T-helper 17 cell (primary cell): ENCODE results near the gene DCDC2C. TPM values are rescaled to one million over a fixed set of nuclear protein-coding genes. Genes with fewer than 3 reads are reported as not detected.

Source experiments
- ATAC-seq: fragments of 150-1000 bp; cut with Tn5 transposase; 2 replicates; pipeline ENCODE4 v1.10.0; 2021; ENCODE audit warnings: mild to moderate bottlenecking, moderate library complexity
- DNase-seq, 3 donors: peaks; one replicate each; pipeline versions ENCODE4 v3.0.0 to v3.0.0-alpha.2; 2020 to 2021
- H3K9me3 ChIP-seq: one replicate; pipeline ENCODE4 v1.7.0; 2013; ENCODE audit warnings: low read length, mild to moderate bottlenecking; ENCODE audit not compliant: control insufficient read depth, poor library complexity, severe bottlenecking
- H3K27ac Mint-ChIP-seq: one replicate; pipeline ENCODE4 v1.8.0; 2022; ENCODE audit warnings: mild to moderate bottlenecking, moderate library complexity, mixed read lengths
- H3K27me3 Mint-ChIP-seq: one replicate; pipeline ENCODE4 v1.8.0; 2022; ENCODE audit warnings: mixed read lengths
- H3K36me3 Mint-ChIP-seq: one replicate; pipeline ENCODE4 v1.8.0; 2022; ENCODE audit warnings: low read depth, mixed read lengths
- H3K4me1 Mint-ChIP-seq: one replicate; pipeline ENCODE4 v1.8.0; 2022; ENCODE audit warnings: mild to moderate bottlenecking, mixed read lengths
- H3K4me3 Mint-ChIP-seq: one replicate; pipeline ENCODE4 v1.8.0; 2022; ENCODE audit warnings: mild to moderate bottlenecking, moderate library complexity, mixed read lengths
- total RNA-seq, 4 donors: library from RNA in 2 of 4; stranded (reverse) in 2 of 4; gene quantifications; one replicate each; pipeline ENCODE4 v1.2.3 and lab custom pipeline; 2022 to 2026

The DCDC2C gene
- total RNA-seq, 2 donors from 2014 or later: not detected

DNA sequence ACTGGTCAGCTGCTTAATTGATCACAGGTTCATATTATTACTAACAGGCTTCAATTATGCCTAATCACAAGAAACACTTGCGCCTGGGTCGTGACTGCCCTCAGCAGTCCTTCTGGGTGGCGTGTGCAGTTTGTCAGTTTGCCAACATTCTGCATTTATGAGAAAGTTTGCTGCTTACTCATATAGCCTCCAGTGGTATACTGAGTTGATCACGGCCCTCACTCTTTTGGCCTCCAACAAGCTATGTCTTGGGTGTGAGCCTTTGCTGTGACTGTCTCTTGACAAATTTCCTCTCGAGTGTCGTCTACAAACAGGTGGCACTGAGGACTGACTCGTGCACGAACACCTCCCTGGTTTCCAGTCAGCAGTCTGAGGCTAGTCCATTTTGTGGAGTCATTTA, 27.3 kb downstream of the DCDC2C start:
- no peaks in the 10 kb centered on the region for H3K4me1 Mint-ChIP-seq
- H3K27me3 Mint-ChIP-seq: peaks cover 61% of the 10 kb centered on the region
- ATAC-seq (no peak), DNase-seq (no peak)
- H3K27ac Mint-ChIP-seq: no peak overlapping the region
- no peaks in the 10 kb centered on the region for H3K9me3 ChIP-seq
- H3K36me3 Mint-ChIP-seq: no peaks in the 10 kb centered on the region
- no peak overlapping the region for H3K4me3 Mint-ChIP-seq

DNA sequence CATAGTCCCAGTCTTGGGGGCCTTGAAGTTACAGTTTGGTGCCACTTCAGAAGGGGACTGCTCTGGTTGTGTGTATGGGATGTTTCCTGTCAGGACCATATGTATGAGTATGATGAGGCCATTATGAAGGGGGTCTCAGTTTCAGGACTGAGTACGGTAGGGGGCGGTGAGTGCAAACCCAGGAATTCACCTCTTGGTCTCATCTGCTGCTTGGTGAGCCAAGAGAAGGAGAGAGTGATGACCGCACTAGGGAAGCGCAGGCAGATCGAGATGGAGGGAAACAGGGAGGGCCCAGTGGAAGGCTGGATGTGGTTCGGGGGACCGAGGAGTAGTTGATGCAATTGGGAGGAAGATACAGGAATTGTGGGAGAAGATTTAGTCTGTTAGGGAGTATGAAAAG, 28.5 kb downstream of the DCDC2C start:
- no peaks in the 10 kb centered on the region for H3K9me3 ChIP-seq
- Mint-ChIP-seq H3K4me3 (no peak overlapping the region), H3K27me3 (peaks cover 65% of the 10 kb centered on the region), H3K4me1 (no peaks in the 10 kb centered on the region), H3K27ac (no peak overlapping the region), H3K36me3 (no peaks in the 10 kb centered on the region)
- DNase-seq (no peak), ATAC-seq (no peak)

GRCh38 chr2:3736112-3736511, 32.7 kb downstream of the DCDC2C start:
- Mint-ChIP-seq H3K4me3 (no peak overlapping the region), H3K27me3 (peaks cover 38% of the 10 kb centered on the region), H3K4me1 (no peaks in the 10 kb centered on the region), H3K27ac (no peak overlapping the region), H3K36me3 (no peaks in the 10 kb centered on the region)
- ATAC-seq (no peak), DNase-seq (no peak)
- H3K9me3 ChIP-seq: no peaks in the 10 kb centered on the region

DNA sequence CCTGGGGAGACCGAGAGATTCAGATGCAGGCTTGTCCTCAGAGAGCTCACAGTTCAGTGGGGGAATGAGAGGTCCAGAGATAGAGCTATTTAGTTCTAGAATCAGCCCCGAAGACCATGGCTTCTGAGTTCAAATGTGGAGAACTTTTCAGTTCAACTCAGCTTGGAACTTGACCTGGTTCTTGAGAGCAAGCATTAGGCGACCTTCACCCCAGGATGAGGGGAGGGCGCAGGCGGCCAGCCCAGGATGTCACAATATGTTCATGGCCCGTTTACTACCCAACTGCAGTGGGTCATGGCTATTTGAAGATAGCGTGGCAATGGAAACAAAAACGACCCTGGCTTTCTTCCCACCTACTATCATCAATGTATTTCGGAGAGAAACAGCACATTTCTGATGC, 33.8 kb downstream of the DCDC2C start:
- Mint-ChIP-seq H3K27ac (no peak overlapping the region), H3K27me3 (peaks cover 41% of the 10 kb centered on the region), H3K36me3 (no peaks in the 10 kb centered on the region), H3K4me1 (no peaks in the 10 kb centered on the region), H3K4me3 (no peak overlapping the region)
- H3K9me3 ChIP-seq: no peaks in the 10 kb centered on the region
- ATAC-seq (no peak), DNase-seq (no peak)

DNA sequence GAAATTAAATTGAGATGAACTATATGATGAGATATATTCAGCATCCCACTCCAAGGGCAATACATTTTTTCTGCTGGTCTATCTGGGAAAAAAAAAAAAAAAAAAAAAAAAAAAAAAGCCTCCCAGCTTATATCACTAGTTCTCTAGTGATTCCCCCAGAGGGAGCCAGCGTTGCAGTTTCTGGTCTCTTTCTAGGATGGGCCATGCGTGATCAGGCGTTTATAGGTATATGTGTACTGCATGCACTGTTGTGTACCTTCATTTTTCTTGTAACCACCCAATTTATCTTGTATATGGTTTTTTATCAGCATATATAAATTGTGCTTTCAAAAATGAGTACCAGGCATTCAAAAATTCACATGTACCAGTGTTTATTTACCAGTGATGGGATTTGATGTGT, 35.1 kb downstream of the DCDC2C start:
- H3K27me3 Mint-ChIP-seq: peaks cover 45% of the 10 kb centered on the region
- no peak overlapping the region for H3K27ac Mint-ChIP-seq
- H3K4me3 Mint-ChIP-seq: no peak overlapping the region
- no peaks in the 10 kb centered on the region for H3K36me3 Mint-ChIP-seq
- DNase-seq (no peak), ATAC-seq (no peak)
- H3K9me3 ChIP-seq: no peaks in the 10 kb centered on the region
- no peaks in the 10 kb centered on the region for H3K4me1 Mint-ChIP-seq

DNA sequence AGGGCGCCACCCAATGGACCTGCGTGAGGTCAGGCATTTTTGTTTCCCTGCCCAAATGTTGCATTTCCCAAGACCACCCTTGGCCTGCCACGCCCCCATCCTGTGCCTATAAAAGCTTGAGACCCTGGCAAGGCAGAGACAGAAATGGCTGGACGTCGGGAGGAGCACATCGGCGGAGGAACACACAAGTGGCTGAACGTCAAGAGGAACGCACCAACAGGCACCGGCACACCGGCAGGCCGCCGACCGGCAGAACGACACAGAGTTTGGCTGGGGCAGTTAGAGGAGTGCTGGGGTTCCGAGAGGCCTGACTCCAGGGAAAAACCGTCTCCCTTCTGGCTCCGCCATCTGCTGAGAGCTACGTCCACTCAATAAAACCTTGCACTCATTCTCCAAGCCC, 35.9 kb downstream of the DCDC2C start:
- no peak overlapping the region for H3K4me3 Mint-ChIP-seq
- ATAC-seq (no peak), DNase-seq (no peak)
- no peaks in the 10 kb centered on the region for H3K4me1 Mint-ChIP-seq
- H3K36me3 Mint-ChIP-seq: no peaks in the 10 kb centered on the region
- H3K27ac Mint-ChIP-seq: no peak overlapping the region
- no peaks in the 10 kb centered on the region for H3K9me3 ChIP-seq
- peaks cover 42% of the 10 kb centered on the region for H3K27me3 Mint-ChIP-seq

DNA sequence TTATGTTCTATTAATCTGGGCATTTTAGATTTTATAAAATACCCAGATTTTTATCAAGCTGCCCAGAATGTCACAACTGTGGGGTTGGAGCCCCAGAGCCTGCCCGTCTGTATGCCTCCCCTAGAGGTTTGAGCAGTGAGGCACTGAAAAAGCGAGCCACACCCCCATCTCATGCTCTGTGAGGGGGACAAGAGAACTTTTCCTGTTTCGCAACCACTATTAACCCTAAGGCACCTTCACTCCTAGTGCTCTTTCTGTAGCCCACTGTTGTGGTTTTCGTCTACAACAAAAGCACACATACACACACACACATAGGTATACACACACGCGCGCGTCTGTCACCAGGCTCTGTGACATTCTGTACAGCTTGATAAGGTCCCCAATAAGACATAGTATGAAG, 38.0 kb downstream of the DCDC2C start:
- ATAC-seq: no peak
- Mint-ChIP-seq H3K36me3 (no peaks in the 10 kb centered on the region), H3K27ac (no peak overlapping the region), H3K4me1 (no peaks in the 10 kb centered on the region), H3K27me3 (peaks cover 34% of the 10 kb centered on the region), H3K4me3 (no peak overlapping the region)
- DNase-seq: no peak
- no peaks in the 10 kb centered on the region for H3K9me3 ChIP-seq

- peaks cover 34% of the 10 kb centered on the region for H3K27me3 Mint-ChIP-seq
These were observed 38.7 kb downstream of the DCDC2C start for GRCh38 chr2:3741867-3742602.

DNA sequence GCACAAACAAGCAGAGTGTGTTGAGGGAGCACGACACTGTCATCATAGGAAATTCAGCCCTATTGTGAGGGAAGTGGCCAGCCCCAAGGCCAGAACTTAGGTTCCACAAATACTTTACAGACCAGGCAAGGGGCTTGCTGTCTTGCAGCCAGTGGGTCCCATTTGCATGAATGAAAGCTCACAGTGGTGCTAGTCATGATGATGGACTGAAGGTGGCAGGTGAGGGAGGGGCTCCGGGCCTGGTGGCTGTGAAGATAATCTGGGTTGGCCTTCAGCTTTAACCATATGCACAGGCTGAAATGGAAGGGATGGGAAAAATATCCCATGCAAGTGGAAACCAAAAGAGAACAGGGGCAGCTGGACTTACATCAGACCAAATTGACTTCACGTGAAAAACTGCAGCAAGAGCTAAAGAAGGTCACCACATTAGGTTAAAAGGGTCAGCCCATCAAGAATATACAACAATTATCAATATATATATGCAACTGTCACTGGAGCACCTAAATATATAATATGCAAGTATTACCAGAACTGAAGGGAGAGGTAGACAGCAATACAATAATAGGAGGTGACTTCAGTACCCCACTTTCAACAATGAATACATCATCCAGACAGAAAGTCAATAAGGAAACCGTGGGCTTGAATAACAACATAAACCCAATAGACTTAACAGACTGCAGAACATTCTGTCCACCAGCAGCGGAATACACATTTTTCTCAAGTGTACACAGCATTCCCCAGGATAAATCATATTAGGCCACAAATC, 39.6 kb downstream of the DCDC2C start:
- Mint-ChIP-seq H3K27me3 (peaks cover 39% of the 10 kb centered on the region), H3K27ac (no peak overlapping the region), H3K36me3 (no peaks in the 10 kb centered on the region), H3K4me1 (no peaks in the 10 kb centered on the region), H3K4me3 (no peak overlapping the region)
- DNase-seq (no peak), ATAC-seq (no peak)
- H3K9me3 ChIP-seq: no peaks in the 10 kb centered on the region

More at GRCh38 chr2:3741867-3742602, 38.7 kb downstream of the DCDC2C start:
- no peaks in the 10 kb centered on the region for H3K9me3 ChIP-seq
- no peak for DNase-seq
- Mint-ChIP-seq H3K4me3 (no peak overlapping the region), H3K27ac (no peak overlapping the region), H3K4me1 (no peaks in the 10 kb centered on the region), H3K36me3 (no peaks in the 10 kb centered on the region)
- no peak for ATAC-seq

DNA sequence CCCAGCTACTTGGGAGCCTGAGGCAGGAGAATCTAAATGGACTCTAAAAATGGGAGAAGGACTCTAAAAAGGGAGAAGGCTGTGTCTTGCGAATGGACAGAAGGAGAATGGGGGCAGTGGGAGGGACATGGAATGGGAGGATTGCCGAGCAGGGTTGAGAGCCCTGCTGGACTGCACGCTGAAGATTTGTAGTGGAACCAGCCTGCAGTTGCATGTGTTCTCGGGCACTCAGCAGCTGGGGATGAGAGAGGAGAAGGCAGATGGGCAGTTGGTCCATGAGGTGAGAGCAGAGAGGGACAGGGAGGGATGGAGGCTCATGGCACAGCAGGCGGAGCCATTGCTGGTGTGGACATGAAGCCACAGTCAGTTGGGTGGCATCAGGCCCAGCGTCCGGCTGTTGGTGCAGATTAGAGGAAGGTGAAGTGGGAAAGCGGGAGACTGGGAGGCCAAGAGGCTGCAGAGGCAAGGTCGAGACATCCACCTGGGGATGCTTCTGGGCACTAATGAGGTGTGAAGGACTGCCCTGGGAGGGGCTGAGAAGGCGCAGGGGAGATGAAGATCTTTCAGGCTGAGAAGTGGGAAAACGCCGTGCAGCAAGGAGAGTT, 40.7 kb downstream of the DCDC2C start:
- Mint-ChIP-seq H3K27me3 (peaks cover 40% of the 10 kb centered on the region), H3K4me3 (no peak overlapping the region), H3K36me3 (no peaks in the 10 kb centered on the region), H3K4me1 (no peaks in the 10 kb centered on the region), H3K27ac (no peak overlapping the region)
- DNase-seq (no peak), ATAC-seq (no peak)
- no peaks in the 10 kb centered on the region for H3K9me3 ChIP-seq

DNA sequence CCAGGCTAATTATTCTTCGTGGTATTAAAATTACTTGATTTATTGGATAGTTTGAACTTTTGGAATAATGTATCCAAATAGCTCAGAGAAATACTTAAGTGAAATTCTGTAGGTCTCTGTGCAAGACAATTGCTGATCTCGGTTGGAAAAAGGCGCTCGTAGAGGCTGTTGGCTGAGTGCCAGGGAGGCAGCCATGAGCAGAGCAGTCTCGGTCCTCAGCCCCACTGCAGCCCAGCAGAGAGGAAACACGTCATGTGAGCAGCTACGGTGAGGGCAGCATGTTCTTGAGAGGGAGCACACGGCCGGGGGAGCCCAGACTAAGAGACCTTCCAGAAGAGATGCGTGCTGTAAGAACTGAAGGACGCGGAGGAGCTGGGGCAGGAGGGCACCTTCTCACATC, 42.5 kb downstream of the DCDC2C start:
- ATAC-seq (no peak), DNase-seq (no peak)
- H3K27ac Mint-ChIP-seq: no peak overlapping the region
- H3K4me3 Mint-ChIP-seq: no peak overlapping the region
- H3K4me1 Mint-ChIP-seq: no peaks in the 10 kb centered on the region
- H3K27me3 Mint-ChIP-seq: peaks cover 42% of the 10 kb centered on the region
- H3K36me3 Mint-ChIP-seq: no peaks in the 10 kb centered on the region
- H3K9me3 ChIP-seq: no peaks in the 10 kb centered on the region

GRCh38 chr2:3747032-3747654, 43.8 kb downstream of the DCDC2C start:
- H3K9me3 ChIP-seq: no peaks in the 10 kb centered on the region
- no peak for ATAC-seq
- no peak overlapping the region for H3K4me3 Mint-ChIP-seq
- H3K36me3 Mint-ChIP-seq: no peaks in the 10 kb centered on the region
- no peak for DNase-seq
- H3K27me3 Mint-ChIP-seq: peaks cover 41% of the 10 kb centered on the region
- no peak overlapping the region for H3K27ac Mint-ChIP-seq
- no peaks in the 10 kb centered on the region for H3K4me1 Mint-ChIP-seq

DNA sequence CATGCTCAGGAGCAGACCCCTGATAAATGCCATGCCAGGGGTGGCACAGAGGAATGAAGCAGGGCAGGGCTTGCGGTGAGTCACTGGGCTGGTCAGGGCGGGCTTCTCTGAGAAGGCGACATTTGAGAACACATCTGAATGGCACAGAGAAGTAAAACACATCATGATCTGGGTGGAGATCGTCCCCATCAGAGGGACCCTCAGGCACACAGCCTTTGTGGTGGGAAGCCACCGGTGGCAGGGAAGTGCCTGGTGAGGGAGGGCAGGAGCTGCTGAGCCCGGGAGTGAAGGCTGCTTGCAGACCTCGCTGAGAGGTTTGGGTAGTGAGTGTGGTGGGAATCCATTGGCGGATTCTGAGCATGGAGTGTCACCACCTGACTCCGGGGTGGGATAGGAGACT, 44.5 kb downstream of the DCDC2C start:
- H3K36me3 Mint-ChIP-seq: no peaks in the 10 kb centered on the region
- no peaks in the 10 kb centered on the region for H3K9me3 ChIP-seq
- H3K27ac Mint-ChIP-seq: no peak overlapping the region
- DNase-seq (no peak), ATAC-seq (no peak)
- peaks cover 34% of the 10 kb centered on the region for H3K27me3 Mint-ChIP-seq
- no peaks in the 10 kb centered on the region for H3K4me1 Mint-ChIP-seq
- H3K4me3 Mint-ChIP-seq: no peak overlapping the region
